Hematopoietic multipotent progenitor cell treated with erythropoietin and hydrocortisone succinate and interleukin-3 and kit ligand, for 8 days (in vitro differentiated cells): ENCODE results near the gene RELB.
"Not testable (repeated sequence)": the region's sequence is repeated elsewhere in the genome, so short reads cannot be mapped to it uniquely, and the experiment has no call there.

Source experiments
- DNase-seq: peaks from one replicate; pipeline ENCODE4 v3.0.0-alpha.2; 2015

Gene RELB

DNA sequence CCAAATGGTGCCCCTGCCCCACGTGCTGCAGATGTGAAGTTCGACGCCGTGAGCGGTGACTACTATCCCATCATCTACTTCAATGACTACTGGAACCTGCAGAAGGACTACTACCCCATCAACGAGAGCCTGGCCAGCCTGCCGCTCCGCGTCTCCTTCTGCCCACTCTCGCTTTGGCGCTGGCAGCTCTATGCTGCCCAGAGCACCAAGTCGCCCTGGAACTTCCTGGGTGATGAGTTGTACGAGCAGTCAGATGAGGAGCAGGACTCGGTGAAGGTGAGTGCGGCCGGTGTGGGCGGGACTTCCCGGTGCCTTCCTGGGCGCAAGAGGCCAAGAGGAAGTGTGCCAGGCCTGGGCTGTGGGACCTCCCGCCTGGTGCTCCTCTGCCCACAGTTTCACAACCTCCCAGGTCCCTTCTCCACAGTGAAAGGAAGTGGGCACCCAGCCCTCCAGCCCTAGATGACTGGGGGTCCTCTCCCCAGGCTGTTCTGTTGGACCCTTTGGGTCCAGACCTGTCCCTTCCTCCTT is 14.1 kb upstream of the RELB start:
- DNase-seq, result no peak

DNA sequence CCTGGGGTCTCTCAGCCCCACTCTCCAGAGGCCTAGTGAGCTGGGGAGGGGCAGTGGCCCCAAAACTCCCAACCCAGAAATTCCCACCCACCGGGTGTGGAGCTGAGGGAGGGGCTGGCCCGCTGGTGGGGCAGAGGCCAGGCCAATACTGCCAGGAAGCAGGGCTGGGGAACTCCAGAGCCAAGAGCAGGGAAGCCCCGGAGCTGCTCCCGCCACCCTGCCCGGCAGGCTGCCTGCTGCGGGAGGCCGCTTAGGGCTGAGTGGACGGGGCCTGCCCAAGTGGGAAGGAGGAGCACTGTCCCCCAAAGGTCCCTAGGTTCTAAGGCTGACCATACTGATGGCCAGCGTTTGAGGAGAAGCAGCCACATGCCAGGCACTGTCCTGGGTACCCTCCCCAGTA is 13.0 kb upstream of the RELB start:
- DNase-seq, result no peak

DNA sequence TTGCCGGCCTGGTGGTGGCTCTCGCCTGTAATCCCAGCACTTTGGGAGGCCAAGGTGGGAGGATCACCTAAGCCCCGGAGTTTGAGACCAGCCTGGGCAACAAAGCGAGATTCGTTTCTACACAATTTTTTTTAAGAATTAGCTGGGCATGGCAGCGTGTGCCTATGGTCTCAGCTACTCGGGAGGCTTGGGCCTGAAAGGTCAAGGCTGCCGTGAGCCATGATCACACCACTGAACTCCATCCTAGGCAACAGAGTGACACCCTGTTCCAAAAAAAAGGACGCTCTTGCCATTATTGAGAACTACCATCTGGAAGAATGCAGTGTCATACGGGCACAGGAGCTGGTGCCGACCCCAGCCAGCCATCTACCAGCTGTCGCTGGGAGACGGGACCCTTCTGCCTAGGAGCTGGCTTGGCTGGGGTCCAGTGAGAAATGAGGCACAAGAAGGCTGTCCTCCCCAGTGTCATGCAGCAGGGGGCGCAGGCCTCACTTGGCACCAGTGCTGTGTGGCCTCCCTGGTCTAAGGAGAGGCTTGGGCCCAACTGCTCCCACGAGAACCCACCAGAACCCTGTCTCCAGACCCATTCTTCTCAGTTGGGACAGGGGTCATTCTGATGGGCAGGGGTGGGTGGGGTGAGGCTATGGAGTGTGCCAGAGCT is 12.2 kb upstream of the RELB start:
- peak; percentile 76 for DNase-seq

DNA sequence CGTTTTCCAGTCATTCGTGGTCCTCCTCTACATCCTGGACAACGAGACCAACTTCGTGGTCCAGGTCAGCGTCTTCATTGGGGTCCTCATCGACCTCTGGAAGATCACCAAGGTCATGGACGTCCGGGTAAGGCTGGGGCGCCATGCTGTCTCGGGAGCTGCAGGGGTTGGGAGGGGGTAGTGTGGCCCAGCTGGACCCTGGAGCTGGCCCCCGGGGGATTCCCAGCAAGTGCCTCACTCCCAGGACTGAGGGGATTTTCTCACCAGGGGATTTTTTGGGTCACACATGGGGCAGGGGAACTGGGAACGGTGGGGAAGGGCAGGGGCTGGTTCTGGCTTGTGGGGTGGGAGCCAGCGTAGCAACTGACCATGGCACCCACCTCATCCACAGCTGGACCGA is 10.8 kb upstream of the RELB start:
- no peak for DNase-seq

DNA sequence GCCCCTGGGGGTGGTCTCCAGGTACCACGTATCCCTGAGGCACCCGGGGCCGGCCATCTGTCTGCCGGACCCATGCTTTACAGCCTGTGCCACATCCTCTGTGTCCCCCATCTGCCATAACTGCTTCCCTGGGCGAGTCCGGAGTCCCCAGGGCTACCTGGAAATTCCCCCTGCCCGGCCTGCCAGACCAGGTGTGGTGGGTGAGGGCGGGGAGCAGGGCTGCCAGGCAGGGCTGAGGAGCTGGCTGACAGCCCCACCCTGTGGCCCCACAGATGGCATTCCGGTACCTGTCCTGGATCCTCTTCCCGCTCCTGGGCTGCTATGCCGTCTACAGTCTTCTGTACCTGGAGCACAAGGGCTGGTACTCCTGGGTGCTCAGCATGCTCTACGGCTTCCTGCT is 10.3 kb upstream of the RELB start:
- no peak for DNase-seq

DNA sequence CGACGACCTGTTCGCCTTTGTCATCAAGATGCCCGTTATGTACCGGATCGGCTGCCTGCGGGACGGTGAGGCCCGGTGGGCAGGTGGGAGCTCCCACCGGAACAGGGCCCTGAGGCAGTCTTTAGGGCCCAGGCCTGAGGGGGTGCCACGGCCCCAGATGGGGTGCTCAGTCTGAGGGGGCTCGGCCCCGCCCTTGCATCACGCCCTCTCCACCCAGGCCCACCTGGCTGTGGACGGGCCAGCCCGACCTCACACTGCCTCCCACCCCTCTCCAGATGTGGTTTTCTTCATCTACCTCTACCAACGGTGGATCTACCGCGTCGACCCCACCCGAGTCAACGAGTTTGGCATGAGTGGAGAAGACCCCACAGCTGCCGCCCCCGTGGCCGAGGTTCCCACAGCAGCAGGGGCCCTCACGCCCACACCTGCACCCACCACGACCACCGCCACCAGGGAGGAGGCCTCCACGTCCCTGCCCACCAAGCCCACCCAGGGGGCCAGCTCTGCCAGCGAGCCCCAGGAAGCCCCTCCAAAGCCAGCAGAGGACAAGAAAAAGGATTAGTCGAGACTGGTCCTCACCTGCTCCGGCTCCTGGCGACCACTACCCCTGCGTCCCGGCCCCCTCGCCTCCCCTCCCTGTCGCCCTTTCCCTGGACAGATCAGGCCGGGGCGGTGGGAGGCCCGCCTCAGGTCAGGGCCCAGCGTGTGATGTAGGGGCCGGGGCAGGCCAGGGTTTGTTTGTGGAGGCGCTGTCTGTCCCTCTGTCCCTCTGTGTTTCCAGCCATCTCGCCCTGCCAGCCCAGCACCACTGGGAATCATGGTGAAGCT is 8.7 kb upstream of the RELB start:
- DNase-seq, result no peak

DNA sequence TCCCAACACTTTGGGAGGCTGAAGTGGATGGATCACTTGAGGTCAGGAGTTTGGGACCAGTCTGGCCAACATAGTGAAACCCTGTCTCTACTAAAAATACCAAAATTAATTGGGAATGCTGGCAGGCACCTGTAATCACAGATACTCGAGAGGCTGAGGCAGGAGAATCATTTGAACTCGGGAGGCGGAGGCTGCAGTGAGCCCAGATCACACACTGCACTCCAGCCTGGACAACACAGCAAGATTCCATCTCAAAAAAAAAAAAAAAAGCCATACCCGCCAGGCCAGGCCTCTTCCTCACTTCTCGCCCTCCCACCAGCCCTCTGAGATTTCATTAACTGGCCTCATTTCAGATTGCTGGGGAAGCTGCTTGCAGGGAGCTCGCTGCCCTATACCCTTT is 7.7 kb upstream of the RELB start:
- DNase-seq, result no peak

DNA sequence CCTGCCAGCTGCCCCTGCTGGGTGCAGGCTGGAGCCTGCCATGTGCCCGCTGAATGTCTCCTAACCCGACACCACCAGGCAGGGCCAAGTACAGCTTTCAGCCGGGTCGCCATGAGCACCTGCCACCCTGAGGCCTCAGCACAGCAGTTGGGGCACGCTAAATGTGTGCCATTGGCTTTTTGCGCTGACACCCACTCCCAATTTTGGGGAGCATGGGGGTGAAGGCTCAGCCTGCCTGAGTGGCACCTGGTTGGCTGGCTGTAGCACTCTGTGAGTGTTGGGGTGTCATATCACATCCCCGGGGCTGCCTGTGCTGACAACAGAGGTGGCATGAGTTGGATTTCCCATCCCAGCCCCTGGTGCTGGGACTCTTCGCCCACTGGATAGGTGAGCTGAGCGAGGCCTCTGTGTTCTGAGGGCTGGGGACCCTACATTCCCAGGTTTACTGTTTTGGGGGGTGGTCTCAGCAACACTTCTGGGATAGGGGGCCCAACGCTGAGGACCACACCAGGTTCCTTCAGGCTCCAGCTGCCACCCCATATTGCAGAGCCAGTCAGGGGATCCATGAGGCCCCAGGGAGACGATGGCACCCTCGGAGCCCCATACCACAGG is 7.2 kb upstream of the RELB start:
- DNase-seq, result no peak

DNA sequence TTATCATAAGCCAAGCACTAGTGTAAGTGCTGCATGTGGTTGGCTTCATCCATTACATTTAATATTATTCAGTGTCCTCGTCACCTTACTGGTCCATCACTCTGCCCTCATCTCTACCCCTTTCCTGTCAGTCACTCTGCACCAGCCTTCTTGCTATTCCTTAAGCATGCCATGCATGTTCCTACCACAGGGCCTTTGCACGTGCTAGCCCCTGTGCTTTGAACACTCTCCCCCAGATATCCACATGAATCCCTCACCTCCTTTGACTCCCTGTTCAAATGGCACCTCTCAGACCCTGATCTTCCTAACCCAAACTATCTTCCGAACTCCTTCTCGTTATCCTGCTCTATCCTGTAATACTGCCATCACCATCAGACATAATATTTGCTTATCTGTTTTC is 3.2 kb upstream of the RELB start:
- no peak for DNase-seq

DNA sequence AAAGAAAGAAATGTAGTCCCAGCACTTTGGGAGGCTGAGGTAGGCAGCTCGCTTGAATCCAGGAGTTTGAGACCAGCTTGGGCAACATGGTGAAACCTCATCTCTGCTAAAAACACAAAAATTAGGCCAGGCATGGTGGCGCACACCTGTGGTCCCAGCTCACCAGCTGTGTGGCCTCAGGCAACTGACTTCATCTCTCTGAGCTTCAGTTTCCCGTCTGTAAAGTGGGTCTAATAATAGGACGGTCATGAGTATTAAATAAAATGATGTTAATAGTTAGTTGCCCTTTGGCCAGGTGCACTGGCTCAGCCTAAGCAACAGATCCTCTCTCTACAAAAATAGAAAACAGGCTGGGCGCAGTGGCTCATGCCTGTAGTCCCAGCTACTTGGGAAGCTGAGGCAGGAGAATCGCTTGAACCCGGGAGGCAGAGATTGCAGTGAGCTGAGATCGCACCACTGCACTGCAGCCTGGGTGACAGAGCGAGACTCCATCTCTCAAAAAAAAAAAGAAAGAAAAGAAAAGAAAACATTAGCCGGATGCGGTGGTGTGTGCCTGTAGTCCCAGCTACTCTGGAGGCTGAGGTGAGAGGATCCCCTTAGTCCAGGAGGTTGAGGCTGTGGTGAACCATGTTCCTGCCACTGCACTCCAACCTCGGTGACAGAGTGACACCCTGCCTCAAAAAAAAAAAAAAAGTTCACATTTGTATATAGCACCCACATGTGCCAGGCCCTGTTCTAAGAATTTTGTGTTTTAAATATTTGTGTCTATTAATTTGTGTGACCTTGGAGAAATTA is 1.9 kb upstream of the RELB start:
- not testable (repeated sequence) for DNase-seq

DNA sequence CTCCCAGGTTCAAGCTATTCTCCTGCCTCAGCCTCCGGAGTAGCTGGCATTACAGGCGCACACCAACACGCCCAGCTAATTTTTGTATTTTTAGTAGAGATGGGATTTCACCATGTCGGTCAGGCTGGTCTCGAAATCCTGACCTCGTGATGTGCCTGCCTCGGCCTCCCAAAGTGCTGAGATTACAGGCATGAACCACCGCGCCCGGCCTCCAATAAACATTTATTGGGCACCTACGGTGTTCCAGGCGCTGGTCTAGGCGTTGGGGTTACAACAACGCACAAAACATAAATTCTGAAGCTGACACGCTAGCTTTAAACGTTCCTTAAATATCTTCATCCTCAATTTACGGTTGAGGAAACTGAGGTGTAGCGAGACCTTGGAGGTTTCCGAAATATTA is 599 bp upstream of the RELB start:
- DNase-seq, result not testable (repeated sequence)

DNA sequence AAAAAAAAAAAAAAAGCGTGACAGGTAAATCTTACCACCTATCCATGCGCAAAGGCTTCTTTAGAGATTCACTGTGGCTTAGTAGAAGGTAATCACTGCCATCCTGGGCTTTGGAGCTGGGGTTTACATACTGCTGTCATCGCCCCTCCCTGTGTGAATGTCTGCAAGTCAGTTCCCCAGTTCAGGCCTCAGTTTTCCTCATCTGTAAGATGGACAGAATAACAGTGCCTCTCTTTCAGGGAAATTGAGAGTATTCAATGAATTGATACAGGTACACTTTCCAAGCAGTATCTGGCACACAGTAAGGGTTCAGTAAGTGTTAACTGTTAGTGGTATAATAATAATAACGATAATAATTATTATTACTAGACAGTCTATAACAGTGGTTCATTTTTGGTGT is 2.2 kb downstream of the RELB start:
- no peak for DNase-seq

DNA sequence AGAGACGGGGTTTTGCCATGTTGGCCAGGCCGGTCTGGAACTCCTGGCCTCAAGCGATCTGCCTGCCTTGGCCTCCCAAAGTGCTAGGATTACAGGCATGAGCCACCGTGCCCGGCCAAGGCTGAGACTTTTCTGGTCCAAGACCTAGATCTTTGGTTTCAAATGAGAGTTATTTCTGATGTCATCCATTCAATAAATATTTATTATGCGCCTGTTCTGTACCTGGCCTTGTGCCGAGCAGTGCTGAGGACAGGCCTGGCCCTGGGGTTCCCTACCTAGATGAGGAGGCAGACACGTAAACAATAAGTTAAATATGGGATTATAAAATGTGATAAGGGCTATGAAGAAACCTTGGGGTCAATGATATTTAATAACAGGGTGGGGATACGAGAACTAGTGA is 4.5 kb downstream of the RELB start:
- DNase-seq, result no peak

DNA sequence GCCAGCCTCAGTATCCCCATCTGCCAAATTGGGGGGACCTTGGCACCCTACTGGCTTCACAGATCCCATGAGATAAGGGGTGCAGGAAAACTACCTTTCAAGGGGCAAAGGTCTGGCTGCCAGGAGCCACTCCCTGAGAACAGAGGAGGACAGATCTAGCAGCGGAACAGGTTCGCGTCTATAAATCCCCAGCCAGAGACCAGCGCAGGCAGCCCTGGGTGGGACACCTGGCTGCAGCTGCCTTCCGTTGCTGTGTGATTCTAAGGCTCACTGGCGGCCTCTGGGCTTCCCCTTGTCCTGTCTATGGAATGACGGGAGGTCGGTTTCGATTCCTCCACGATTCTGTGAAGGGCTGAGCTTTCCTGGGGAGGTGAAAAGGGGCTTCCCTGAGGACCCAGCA is 7.3 kb downstream of the RELB start:
- no peak for DNase-seq

DNA sequence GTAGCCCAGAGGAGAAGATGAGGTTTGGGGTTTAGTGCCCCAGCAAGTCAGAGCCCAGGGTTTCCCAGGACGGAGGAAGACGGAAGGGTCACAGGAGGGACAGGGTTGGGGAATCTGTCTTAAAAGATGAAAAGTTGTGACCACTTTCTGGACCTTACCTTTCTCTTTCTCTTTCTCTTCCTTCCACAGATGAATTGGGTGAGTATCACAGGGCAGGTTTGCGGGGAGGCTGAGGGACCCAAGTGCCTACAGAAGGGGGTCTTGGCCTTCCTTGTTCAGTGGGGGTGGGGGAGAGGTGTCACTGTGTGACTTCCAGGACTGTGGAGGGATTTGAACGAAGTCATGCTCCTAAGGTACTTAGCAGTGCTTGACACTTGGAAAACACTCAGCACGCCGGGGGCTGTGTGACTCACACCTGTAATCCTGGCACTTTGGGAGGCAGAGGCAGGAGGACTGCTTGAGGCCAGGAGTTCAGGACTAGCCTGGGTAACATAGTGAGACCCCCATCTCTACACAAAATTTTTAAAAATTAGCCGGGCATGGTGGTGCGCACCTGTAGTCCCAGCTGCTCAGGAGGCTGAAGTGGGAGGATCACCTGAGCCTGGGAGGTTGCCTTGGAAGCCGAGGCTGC is 8.5 kb downstream of the RELB start:
- no peak for DNase-seq

DNA sequence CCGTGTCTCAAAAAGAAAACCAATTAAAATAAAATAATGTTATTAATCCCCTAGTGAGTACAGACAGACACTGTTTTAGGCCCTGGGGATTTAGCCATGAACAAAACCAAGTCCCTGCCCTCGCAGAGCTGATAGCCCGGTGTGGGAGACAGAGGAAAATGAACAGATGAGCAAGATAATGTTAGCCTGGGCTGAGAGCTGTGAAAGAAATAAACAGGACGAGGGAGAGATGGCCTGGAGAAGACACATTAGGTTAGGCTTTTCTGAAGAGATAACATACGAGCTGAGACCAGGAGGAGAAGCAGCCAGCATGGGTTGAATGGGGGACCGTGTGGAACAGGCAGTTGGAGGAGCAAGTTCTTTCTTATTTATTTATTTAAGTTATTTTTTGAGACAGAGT is 9.0 kb downstream of the RELB start:
- peak; percentile 16 for DNase-seq

DNA sequence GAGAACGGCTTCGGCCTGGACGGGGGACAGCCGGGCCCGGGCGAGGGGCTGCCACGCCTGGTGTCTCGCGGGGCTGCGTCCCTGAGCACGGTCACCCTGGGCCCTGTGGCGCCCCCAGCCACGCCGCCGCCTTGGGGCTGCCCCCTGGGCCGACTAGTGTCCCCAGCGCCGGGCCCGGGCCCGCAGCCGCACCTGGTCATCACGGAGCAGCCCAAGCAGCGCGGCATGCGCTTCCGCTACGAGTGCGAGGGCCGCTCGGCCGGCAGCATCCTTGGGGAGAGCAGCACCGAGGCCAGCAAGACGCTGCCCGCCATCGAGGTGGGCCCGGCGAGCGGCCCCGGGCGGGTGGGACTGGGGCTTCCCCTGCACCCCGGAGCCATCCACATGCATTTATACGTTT is 10.7 kb downstream of the RELB start:
- DNase-seq, result no peak

DNA sequence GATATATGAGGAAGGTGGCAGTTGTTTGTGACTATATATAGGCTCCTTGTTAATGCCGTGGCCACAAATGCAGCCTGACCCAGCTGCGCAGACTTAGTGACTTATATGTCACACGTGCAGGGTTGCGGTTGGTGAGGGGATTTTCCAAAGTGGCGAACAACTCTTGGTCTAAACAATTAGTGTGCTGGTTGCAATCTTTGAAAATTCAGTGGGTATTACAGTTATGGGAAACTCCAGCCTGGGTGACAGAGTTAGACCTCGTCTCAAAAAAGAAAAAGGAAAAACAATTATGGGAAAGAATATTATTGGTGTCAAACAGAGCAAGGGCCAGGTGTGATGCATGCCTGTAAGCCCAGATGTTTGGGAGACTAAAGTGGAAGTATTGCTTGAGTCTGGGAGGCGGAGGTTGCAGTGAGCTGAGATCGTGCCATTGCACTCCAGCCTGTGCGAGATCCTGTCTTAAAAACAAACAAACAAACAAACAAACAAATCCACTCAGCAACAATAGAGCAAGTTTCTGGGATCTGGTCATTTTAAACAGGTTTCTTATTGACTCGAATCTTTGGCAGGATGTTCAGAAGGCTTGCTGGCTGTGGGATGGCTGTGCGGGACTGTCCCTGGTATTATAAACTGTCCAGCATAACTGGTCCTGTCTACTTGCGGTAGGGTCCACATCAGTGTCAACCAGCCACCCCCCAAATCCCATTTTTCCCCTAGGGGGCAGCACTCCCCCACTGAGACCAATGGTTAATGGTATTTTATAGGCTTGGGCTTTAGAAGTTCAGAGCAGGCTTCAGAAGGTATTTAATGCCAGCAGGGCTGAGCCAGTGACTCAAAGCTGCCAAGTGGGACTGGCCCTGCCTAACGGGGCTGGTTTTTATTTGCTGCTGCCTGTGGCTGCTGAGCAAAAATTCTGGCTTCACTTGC is 15.4 kb downstream of the RELB start:
- DNase-seq, result peak; percentile 78

DNA sequence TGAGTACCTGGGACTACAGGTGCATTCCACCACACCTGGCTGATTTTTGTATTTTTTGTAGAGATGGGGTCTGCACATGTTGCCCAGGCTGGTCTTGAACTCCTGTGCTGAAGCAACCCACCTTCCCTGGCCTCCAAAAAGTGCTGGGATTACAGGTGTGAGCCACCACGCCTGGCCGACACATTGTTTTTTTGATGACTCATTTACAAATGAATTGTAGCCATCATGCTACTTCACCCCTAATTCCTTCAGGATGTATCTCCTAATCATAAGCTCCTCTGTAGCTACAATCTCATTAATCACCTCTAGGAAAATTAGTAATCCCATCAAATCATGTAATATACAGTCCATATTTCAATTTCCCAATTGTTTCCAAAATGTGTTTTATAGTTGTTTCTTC is 17.9 kb downstream of the RELB start:
- DNase-seq, result no peak

DNA sequence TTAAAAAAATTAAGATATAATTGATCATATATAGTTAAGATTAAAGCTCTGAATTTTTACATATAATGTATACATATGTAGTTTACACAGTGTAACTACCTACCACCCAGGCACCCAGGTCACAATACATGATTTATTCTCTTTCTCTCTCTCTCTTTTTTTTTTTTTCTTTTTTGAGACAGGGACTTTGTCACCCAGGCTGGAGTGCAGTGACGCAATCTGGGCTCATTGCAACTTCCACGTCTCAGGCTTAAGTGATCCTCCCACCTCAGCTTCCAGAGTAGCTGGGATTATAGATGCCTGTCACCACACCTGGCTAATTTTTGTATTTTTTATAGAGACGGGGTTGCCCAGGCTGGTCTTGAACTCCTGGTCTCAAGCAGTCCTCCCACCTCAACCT is 18.8 kb downstream of the RELB start:
- no peak for DNase-seq

DNA sequence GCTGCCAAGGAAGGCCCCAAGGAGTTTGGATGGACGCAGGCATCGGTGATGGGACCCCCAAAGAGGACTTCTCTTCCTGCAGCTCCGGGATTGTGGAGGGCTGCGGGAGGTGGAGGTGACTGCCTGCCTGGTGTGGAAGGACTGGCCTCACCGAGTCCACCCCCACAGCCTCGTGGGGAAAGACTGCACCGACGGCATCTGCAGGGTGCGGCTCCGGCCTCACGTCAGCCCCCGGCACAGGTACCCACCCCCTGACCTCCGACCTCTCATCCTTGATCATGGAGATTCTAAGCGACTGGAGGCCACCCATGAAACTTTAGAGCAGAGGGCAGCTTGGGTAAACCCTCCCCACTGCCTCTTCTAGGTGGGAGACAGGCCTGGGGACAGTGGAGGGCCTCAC is 20.7 kb downstream of the RELB start:
- no peak for DNase-seq

DNA sequence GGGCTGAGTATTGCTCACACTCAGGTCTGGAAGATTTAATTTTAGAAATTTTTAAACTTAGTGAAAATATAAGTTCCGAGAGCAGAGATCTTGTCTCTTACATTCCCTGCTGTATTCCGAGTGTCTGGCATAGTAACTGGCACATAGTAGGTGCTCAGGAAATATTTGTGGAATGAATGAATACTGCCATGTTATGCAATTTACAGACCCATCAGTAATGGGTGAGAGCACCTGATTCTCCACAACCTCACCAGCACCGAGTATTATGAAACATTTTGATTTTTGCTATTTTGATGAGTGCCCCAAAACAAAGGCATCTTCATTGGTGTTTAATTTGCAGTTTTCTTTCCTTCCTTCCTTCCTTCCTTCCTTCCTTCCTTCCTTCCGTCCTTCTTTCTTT is 21.8 kb downstream of the RELB start:
- DNase-seq, result no peak
